Aorta (tissue), 5 donors: ENCODE results near the gene CDH24. TPM values are rescaled to one million over a fixed set of nuclear protein-coding genes. Genes with fewer than 3 reads are reported as not detected.
A peak's percentile ranks its signal among the peaks of the same experiment; 100 is the strongest.

Experiments
- ATAC-seq: fragments of 200-7000 bp; cut with Tn5 transposase; one replicate; pipeline ENCODE4 v1.9.1; 2022; ENCODE audit warnings: moderate library complexity; ENCODE audit not compliant: low FRiP score
- DNase-seq, 2 donors: peaks; one replicate each; pipeline ENCODE4 v3.0.0-alpha.2; 2020
- H3K27ac ChIP-seq, 2 donors: one replicate each; pipeline ENCODE4 v1.5.1; 2013; ENCODE audit warnings: low read length in 2 of 2, mild to moderate bottlenecking in 2 of 2, moderate library complexity in 2 of 2, control low read depth in 1 of 2, inconsistent platforms in 1 of 2, low read depth in 1 of 2
- H3K27me3 ChIP-seq, 2 donors: one replicate each; pipeline ENCODE4 v1.6.1; 2013; ENCODE audit warnings: control low read depth in 1 of 2, low read length in 1 of 2, mild to moderate bottlenecking in 1 of 2, moderate library complexity in 1 of 2; ENCODE audit not compliant: insufficient read depth in 2 of 2, control insufficient read depth in 1 of 2
- H3K36me3 ChIP-seq, 2 donors: one replicate each; pipeline ENCODE4 v1.6.1; 2013; ENCODE audit warnings: control low read depth in 1 of 2, low read length in 1 of 2, mild to moderate bottlenecking in 1 of 2; ENCODE audit not compliant: insufficient read depth in 2 of 2, control insufficient read depth in 1 of 2
- H3K4me1 ChIP-seq, 2 donors: one replicate each; pipeline ENCODE4 v1.6.1; 2013; ENCODE audit warnings: low read length in 2 of 2, control low read depth in 1 of 2, mild to moderate bottlenecking in 1 of 2, moderate library complexity in 1 of 2; ENCODE audit not compliant: insufficient read depth in 2 of 2, control insufficient read depth in 1 of 2
- H3K4me3 ChIP-seq, 2 donors: one replicate each; pipeline ENCODE4 v1.5.1; 2013; ENCODE audit warnings: low read length in 2 of 2, control low read depth in 1 of 2, mild to moderate bottlenecking in 1 of 2
- H3K9me3 ChIP-seq: one replicate; pipeline ENCODE4 v1.6.1; 2013; ENCODE audit warnings: mild to moderate bottlenecking, low read length; ENCODE audit not compliant: control insufficient read depth
- WGBS, 2 donors: extraction: QIAGEN DNeasy Blood & Tissue Kit; methylation state at CpG; one replicate each; pipeline ENCODE4 v1.1.7; 2013; 5-methylcytosine and 5-hydroxymethylcytosine counted together
- intact Hi-C, 2 donors: fragments of 100-400 bp; cut with DNase I; formaldehyde crosslinking; loops; one replicate each; pipeline versions ENCODE4 v1.14.2 to v1.15.0; 2022
- polyA plus RNA-seq, 2 donors: library from polyadenylated mRNA; stranded (reverse); fragments of 200-250 nt; gene quantifications; one replicate each; pipeline ENCODE4 v1.2.3, GENCODE V29; 2013
- total RNA-seq, 2 donors: library from RNA; stranded (reverse); fragmentation: NEBNext Ultra II Directional; extraction: Animal tissue kit (Norgen Biotek cat#: 25700); gene quantifications; one replicate each; pipeline ENCODE4 v1.2.1, GENCODE V29; 2021
- donor health status: healthy with polysubstance abuse.
- donor health status: Bipolar disorder and iron deficiency.
- donor health status: DM: no; HTN: no; CAD: no.
- donor health status: DM: no; HTN: no; CAD: no.
- donor health status: DM: yes; HTN: yes; CAD: no.

Gene CDH24
- total and polyA plus RNA-seq, 4 donors: 3.4 to 11.4 (median 4.1) TPM; not detected in 1

DNA sequence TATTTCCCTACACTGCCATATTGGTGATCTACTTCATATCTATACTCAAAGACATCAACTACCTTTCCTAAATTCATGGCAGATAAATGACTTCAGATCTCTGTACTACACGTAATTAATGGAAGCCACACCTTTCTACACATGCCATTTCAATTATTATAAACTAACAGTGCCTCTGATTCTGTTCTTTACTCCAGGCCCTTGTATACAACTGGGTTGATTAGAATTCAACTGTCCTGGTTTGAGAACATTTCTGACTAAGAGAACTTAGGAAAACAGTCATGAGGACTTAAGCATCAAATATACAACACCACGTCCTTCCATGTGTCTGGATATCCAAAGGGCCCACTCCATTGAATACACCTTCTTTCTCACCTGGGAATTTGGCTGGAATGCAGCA, 35.8 kb upstream of the CDH24 start:
- Histone ChIP-seq H3K4me3 (no peak overlapping the region), H3K27ac (no peak overlapping the region), H3K9me3 (no peaks in the 10 kb centered on the region), H3K27me3 (no peaks in the 10 kb centered on the region), H3K36me3 (no peaks in the 10 kb centered on the region), H3K4me1 (peaks cover 0 to 11% of the 10 kb centered on the region in 2 donors)
- intact Hi-C loops: no loop called here
- no peak for ATAC-seq
- 65 to 67% methylated on average over 2 of the region's 2 CpGs for WGBS, 2 donors
- DNase-seq: no peak

DNA sequence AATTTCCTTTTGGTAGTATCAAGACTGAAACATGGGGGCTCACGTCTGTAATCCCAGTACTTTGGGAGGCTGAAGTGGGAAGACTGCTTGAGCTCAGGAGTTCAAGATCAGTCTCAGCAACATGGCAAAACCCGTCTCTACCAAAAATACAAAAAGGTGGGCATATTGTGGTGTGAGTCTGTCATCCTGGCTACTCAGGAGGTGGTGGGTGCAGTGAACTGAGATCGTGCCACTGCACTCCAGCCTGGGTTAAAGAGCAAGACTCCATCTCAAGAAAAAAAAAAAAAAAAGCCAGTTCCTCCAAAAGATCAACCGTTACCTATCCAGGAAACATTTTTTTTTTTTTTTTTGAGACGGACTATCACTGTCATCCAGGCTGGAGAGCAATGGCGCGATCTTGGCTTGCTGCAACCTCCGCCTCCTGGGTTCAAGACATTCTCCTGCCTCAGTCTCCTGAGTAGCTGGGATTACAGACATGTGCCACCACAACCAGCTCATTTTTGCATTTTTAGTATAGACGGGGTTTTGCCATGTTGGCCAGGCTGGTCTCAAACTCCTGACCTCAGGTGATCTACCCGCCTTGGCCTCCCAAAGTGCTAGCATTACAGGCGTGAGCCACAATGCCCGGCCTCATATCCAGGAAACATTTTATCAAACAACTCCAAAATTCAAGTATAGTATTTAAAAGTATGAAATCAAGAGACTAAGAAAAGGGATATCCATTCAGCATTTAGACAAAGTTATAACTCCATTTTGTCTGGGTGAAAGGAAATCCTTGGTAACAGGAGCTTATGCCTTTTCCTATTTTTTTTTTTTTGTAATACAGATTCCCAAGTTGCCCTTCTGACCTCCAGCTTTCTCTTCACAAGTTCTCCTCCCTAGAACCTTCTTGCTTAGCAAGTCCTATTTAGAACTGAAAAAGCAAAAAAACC, 34.2 kb upstream of the CDH24 start:
- WGBS, 2 donors: 79 to 80% methylated on average over 12 of the region's 12 CpGs
- H3K27ac ChIP-seq: no peak overlapping the region
- DNase-seq (peak in 1 of 2 donors; percentile 20), ATAC-seq (no peak)
- peaks cover 0 to 6% of the 10 kb centered on the region in 2 donors for H3K4me1 ChIP-seq
- intact Hi-C loops: no loop called here
- H3K27me3 ChIP-seq: no peaks in the 10 kb centered on the region
- H3K4me3 ChIP-seq: no peak overlapping the region
- H3K36me3 ChIP-seq: no peaks in the 10 kb centered on the region
- no peaks in the 10 kb centered on the region for H3K9me3 ChIP-seq

DNA sequence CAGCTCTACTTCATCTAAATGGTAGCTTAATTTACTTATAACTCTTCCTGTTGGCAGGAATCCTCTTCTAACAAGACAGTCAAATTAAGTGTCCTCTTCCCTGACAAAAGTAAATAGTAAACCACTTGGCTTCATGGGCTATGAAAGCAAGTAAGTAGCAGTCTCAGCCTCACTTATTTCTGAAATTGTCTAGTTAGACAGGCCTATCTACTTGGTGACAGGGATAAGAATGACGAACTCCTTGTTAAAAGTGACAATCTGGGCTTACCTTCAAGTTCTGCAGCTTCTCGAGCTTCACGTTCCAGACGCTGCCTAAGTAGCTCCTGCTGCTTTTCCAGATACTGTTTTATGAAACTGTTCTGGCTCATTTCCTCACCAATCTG, 32.9 kb upstream of the CDH24 start:
- Histone ChIP-seq H3K27me3 (no peaks in the 10 kb centered on the region), H3K4me1 (peaks cover 0 to 5% of the 10 kb centered on the region in 2 donors), H3K27ac (no peak overlapping the region), H3K36me3 (no peaks in the 10 kb centered on the region), H3K9me3 (no peaks in the 10 kb centered on the region), H3K4me3 (no peak overlapping the region)
- intact Hi-C loops: no loop called here
- WGBS, 2 donors: 63 to 65% methylated on average over 4 of the region's 4 CpGs
- no peak for ATAC-seq
- DNase-seq: no peak

DNA sequence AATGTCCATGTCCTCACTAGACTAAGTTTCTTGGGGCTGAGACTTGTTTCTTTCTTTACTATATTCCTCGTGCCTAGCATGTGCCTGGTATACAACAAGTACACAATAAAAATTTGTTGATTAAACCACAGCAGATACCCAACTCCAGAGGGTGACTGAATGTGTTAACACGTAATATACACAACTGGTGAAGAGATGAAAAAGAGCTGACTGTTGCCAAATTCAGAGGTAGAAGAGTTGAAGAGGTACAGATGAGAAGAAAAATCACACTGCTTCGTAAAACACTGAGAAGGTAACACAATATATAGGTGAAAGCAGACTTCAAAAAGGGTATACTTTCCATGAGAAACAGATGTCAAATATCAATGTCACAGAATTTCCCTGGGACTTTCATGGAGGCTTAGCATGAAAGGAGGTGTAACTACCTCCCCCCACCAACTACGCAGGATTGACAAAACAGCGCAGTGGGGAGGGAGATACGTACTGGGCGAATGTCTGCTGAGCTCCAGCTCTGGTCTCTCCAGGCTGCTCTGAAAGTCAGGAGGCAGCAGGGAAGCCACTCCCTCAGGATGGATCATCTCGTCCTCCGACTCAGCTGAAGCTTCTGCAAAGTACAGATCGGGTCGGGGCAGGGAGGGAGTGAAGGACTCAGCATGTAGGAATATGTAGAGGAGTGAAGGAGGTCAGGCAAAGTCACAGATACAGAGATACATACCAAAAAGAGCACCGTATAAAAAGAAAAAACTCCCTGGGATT, 32.4 kb upstream of the CDH24 start:
- H3K36me3 ChIP-seq: no peaks in the 10 kb centered on the region

DNA sequence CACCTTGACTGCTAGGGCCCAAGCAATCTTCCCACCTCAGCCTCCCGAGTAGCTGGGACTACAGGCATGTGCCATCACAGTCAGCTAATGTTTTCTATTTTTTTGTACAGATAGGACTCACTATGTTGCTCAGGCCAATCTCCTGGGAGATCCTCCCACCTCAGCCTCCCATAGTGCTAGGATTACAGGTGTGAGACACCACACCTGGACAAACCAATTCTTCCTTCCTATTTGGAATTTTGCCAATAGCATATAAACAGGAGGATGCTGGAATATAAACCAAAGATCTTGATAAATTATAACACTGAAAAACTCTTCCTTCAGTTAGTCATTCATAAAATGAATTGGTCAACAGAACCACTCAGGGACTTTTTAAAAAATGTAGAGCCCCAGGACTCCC, 29.2 kb upstream of the CDH24 start:
- H3K36me3 ChIP-seq: peaks cover 0 to under 1% of the 10 kb centered on the region in 2 donors
- no peak for DNase-seq

More for the DNA sequence above, 32.4 kb upstream of the CDH24 start:
- H3K4me3 ChIP-seq: no peak overlapping the region
- no peak overlapping the region for H3K27ac ChIP-seq
- no peaks in the 10 kb centered on the region for H3K9me3 ChIP-seq
- H3K27me3 ChIP-seq: no peaks in the 10 kb centered on the region
- intact Hi-C loops: no loop called here
- ATAC-seq (no peak), DNase-seq (peak in 1 of 2 donors; percentile 36)
- H3K4me1 ChIP-seq: peaks cover 0 to 5% of the 10 kb centered on the region in 2 donors
- WGBS, 2 donors: 86 to 88% methylated on average over 12 of the region's 12 CpGs

DNA sequence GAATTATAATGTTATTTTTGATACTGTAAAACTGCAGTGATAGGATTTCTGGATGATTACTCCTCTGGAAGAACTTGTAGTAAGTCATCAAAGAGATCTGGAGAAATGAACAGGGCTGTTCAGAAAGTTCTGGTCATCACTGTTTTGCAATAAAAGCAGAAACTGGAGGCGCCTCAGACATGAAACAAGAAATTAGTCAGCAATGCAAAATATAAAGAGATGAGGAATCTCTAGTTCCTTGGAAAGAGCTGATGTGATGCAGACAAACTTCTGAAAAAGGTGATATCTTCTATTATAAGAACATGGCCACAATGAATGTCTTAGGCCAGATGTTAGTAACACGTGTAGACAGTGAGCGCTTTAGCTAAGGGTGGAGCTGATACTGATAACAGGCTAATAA, 28.1 kb upstream of the CDH24 start:
- 76 to 81% methylated on average over 3 of the region's 3 CpGs for WGBS, 2 donors
- intact Hi-C loops: no loop called here

More for the DNA sequence above, 29.2 kb upstream of the CDH24 start:
- intact Hi-C loops: no loop called here
- H3K4me3 ChIP-seq: no peak overlapping the region
- H3K27me3 ChIP-seq: no peaks in the 10 kb centered on the region
- no peaks in the 10 kb centered on the region for H3K9me3 ChIP-seq
- no peak overlapping the region for H3K27ac ChIP-seq
- no peaks in the 10 kb centered on the region for H3K4me1 ChIP-seq
- no peak for ATAC-seq
- WGBS, 2 donors: 81 to 90% methylated on average over 1 of the region's 1 CpG

DNA sequence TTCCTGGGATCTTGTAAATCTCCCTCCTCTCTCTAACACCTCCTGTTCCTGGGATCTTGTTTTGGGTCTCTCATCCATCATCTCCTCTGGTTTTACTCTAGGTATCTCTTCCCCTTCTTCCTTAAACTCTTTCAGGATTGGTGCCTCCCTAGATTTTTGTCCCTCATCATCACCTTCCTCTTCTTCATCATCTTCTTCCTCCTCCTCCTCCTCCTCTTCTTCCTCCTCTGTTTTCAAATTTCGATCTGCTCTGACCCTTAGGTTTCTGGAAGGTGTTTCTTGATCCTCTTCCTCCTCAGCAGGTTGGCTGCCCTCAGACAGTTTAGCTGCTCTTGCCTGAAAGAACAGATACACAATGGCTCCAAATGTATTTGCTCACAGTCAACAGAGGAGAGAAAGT, 23.2 kb upstream of the CDH24 start:
- no peak overlapping the region for H3K27ac ChIP-seq

More for the DNA sequence above, 28.1 kb upstream of the CDH24 start:
- no peaks in the 10 kb centered on the region for H3K4me1 ChIP-seq
- no peaks in the 10 kb centered on the region for H3K27me3 ChIP-seq
- no peak overlapping the region for H3K27ac ChIP-seq
- peaks cover 2 to 5% of the 10 kb centered on the region in 2 donors for H3K36me3 ChIP-seq
- H3K9me3 ChIP-seq: no peaks in the 10 kb centered on the region
- DNase-seq: no peak
- H3K4me3 ChIP-seq: no peak overlapping the region
- no peak for ATAC-seq

DNA sequence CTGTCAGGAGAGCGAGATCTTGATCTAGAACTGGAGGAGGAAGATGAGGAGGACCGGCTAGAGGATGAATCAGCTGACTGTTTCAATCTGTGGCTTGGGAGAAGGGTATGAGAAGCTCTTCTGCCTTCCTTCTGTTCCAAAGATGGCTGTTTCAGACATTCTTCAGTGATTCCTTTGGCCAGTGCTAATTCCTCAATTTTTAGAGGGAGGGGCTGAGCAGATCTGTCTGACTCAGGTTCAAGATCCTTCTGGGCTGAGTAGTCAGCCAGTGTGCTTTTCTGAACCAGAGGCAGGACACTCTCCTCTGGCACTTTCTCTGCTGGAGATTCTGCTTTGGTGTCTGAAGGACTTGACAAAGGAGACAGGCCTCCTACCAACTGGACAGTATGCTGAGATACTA, 22.4 kb upstream of the CDH24 start:
- no peak overlapping the region for H3K27ac ChIP-seq

More for the DNA sequence above, 23.2 kb upstream of the CDH24 start:
- H3K9me3 ChIP-seq: no peaks in the 10 kb centered on the region
- DNase-seq: no peak
- H3K27me3 ChIP-seq: no peaks in the 10 kb centered on the region
- intact Hi-C loops: no loop called here
- no peak for ATAC-seq
- H3K4me1 ChIP-seq: no peaks in the 10 kb centered on the region
- H3K4me3 ChIP-seq: no peak overlapping the region
- peaks cover 19 to 27% of the 10 kb centered on the region in 2 donors for H3K36me3 ChIP-seq
- WGBS, 2 donors: 89 to 100% methylated on average over 1 of the region's 1 CpG

More for the DNA sequence above, 22.4 kb upstream of the CDH24 start:
- no peak overlapping the region for H3K4me3 ChIP-seq
- H3K27me3 ChIP-seq: no peaks in the 10 kb centered on the region
- ATAC-seq (no peak), DNase-seq (no peak)
- intact Hi-C loops: no loop called here
- 90 to 91% methylated on average over 2 of the region's 2 CpGs for WGBS, 2 donors
- peaks cover 19 to 27% of the 10 kb centered on the region in 2 donors for H3K36me3 ChIP-seq
- no peaks in the 10 kb centered on the region for H3K9me3 ChIP-seq
- H3K4me1 ChIP-seq: no peaks in the 10 kb centered on the region
